HG03196 (cell line): Measurements from ENCODE around the gene PRKAB1.
"Not testable (repeated sequence)": the region's sequence is repeated elsewhere in the genome, so short reads cannot be mapped to it uniquely, and the experiment has no call there.

ENCODE experiments used
- ATAC-seq: cut with Tn5 transposase; IDR thresholded peaks from one replicate; pipeline ENCODE4 v1.9.1; 2021; ENCODE audit not compliant: unreplicated experiment

PRKAB1 gene

GRCh38 chr12:119683816-119684215 lies 15.9 kb downstream of the PRKAB1 start:
- no peak for ATAC-seq

GRCh38 chr12:119684711-119685369 lies 16.9 kb downstream of the PRKAB1 start:
- no peak for ATAC-seq

GRCh38 chr12:119685375-119685774 lies 17.4 kb downstream of the PRKAB1 start:
- ATAC-seq: no peak

- ATAC-seq: no peak
Observed at GRCh38 chr12:119686355-119686754, 18.4 kb downstream of the PRKAB1 start.

- no peak for ATAC-seq
Observed at GRCh38 chr12:119686776-119687175, 18.8 kb downstream of the PRKAB1 start.

- ATAC-seq: no peak
Observed at GRCh38 chr12:119687406-119687805, 19.5 kb downstream of the PRKAB1 start.

- no peak for ATAC-seq
Observed at GRCh38 chr12:119687879-119688278, 19.9 kb downstream of the PRKAB1 start.

GRCh38 chr12:119689935-119690500 lies 22.1 kb downstream of the PRKAB1 start:
- ATAC-seq: no peak

- no peak for ATAC-seq
Observed at GRCh38 chr12:119691202-119691810, 23.4 kb downstream of the PRKAB1 start.

GRCh38 chr12:119692410-119692809 lies 24.5 kb downstream of the PRKAB1 start:
- no peak for ATAC-seq

- ATAC-seq: no peak
Observed at GRCh38 chr12:119692997-119693396, 25.1 kb downstream of the PRKAB1 start.

GRCh38 chr12:119693511-119693910 lies 25.6 kb downstream of the PRKAB1 start:
- ATAC-seq: no peak

GRCh38 chr12:119694111-119694510 lies 26.2 kb downstream of the PRKAB1 start:
- no peak for ATAC-seq

GRCh38 chr12:119695034-119695433 lies 27.1 kb downstream of the PRKAB1 start:
- no peak for ATAC-seq

- no peak for ATAC-seq
Observed at GRCh38 chr12:119696943-119697342, 29.0 kb downstream of the PRKAB1 start.

GRCh38 chr12:119699199-119699760 lies 31.3 kb downstream of the PRKAB1 start:
- ATAC-seq: no peak

- no peak for ATAC-seq
Observed at GRCh38 chr12:119700078-119700477, 32.1 kb downstream of the PRKAB1 start.

- no peak for ATAC-seq
Observed at GRCh38 chr12:119704065-119704747, 36.3 kb downstream of the PRKAB1 start.

- ATAC-seq: no peak
Observed at GRCh38 chr12:119705182-119705581, 37.2 kb downstream of the PRKAB1 start.

- ATAC-seq: not testable (repeated sequence)
Observed at GRCh38 chr12:119706427-119706826, 38.5 kb downstream of the PRKAB1 start.

- no peak for ATAC-seq
Observed at GRCh38 chr12:119710374-119710964, 42.5 kb downstream of the PRKAB1 start.
